Psoas muscle (tissue), 8 donors: ENCODE results near the gene LDLRAD4. TPM values are rescaled to one million over a fixed set of nuclear protein-coding genes. Genes with fewer than 3 reads are reported as not detected.

Experiments used
- ATAC-seq, 4 donors: fragments of 200-7000 bp; cut with Tn5 transposase; one replicate each; pipeline ENCODE4 v1.9.1; 2020; ENCODE audit warnings: moderate library complexity in 3 of 4, mild to moderate bottlenecking in 2 of 4
- DNase-seq, 2 donors: peaks; one replicate each; pipeline ENCODE4 v3.0.0-alpha.2; 2020
- H3K27ac ChIP-seq: fragments of 200-600 bp; one replicate; pipeline ENCODE4 v1.8.0; 2022
- H3K27me3 ChIP-seq, 3 donors: fragments of 200-600 bp in 1 of 3; one replicate each; pipeline versions ENCODE4 v1.6.1 to v1.8.0; 2013 to 2022; ENCODE audit warnings: low read length in 2 of 3, mild to moderate bottlenecking in 2 of 3, moderate library complexity in 1 of 3; ENCODE audit not compliant: insufficient read depth in 3 of 3
- H3K36me3 ChIP-seq, 2 donors: fragments of 200-600 bp in 1 of 2; one replicate each; pipeline versions ENCODE4 v1.6.1 to v1.8.0; 2013 to 2022; ENCODE audit warnings: low read depth in 1 of 2, mild to moderate bottlenecking in 1 of 2, moderate library complexity in 1 of 2; ENCODE audit not compliant: insufficient read depth in 1 of 2
- H3K4me1 ChIP-seq: fragments of 200-600 bp; one replicate; pipeline ENCODE4 v1.8.0; 2022
- H3K4me3 ChIP-seq: fragments of 200-600 bp; one replicate; pipeline ENCODE4 v1.8.0; 2022; ENCODE audit warnings: mild to moderate bottlenecking
- H3K9me3 ChIP-seq: fragments of 200-600 bp; one replicate; pipeline ENCODE4 v1.8.0; 2022
- WGBS, 3 donors: extraction: QIAGEN DNeasy Blood & Tissue Kit; methylation state at CpG; one replicate each; pipeline versions ENCODE4 v1.1.6 to v1.1.7; 2013; 5-methylcytosine and 5-hydroxymethylcytosine counted together
- intact Hi-C, 2 donors: fragments of 100-400 bp; cut with DNase I; formaldehyde crosslinking; loops; one replicate each; pipeline versions ENCODE4 v1.11.0 to v1.14.2; 2022
- polyA plus RNA-seq, 3 donors: library from polyadenylated mRNA; stranded (reverse); fragments of 200-250 nt; gene quantifications; one replicate each; pipeline ENCODE4 v1.2.3, GENCODE V29; 2013
- total RNA-seq, 4 donors: library from RNA; stranded (reverse); fragmentation: NEBNext Ultra II Directional in 2 of 4; extraction: Animal tissue kit (Norgen Biotek cat#: 25700) in 2 of 4; gene quantifications; one replicate each; pipeline versions ENCODE4 v1.2.1 to v1.2.4, GENCODE V29; 2021 to 2023
- TF ChIP-seq, protein P1 (sequence below): fragments of 200-600 bp; IDR thresholded peaks from one replicate; pipeline ENCODE4 v1.8.0; 2022; ENCODE audit warnings: antibody characterized with exemption
- donor health status: healthy with polysubstance abuse.
- donor health status: DM: no; HTN: no; CAD: no; lungs with moderate emphysema.
- donor health status: Bipolar disorder and iron deficiency.
- donor health status: healthy.
- donor health status: DM: yes; HTN: yes; CAD: no.
- donor health status: DM: no; HTN: no; CAD: no.
- donor health status: DM: no; HTN: no; CAD: no.
- donor health status: DM: yes; HTN: yes; CAD: no.

Gene LDLRAD4
- total and polyA plus RNA-seq, 7 donors, result 1.8 to 13.9 (median 3.8) TPM

GRCh38 chr18:13243363-13243762 is 24.8 kb downstream of the LDLRAD4 start:
- no peak for ATAC-seq
- H3K27ac ChIP-seq, result no peak overlapping the region
- TF ChIP-seq, protein P1, sequence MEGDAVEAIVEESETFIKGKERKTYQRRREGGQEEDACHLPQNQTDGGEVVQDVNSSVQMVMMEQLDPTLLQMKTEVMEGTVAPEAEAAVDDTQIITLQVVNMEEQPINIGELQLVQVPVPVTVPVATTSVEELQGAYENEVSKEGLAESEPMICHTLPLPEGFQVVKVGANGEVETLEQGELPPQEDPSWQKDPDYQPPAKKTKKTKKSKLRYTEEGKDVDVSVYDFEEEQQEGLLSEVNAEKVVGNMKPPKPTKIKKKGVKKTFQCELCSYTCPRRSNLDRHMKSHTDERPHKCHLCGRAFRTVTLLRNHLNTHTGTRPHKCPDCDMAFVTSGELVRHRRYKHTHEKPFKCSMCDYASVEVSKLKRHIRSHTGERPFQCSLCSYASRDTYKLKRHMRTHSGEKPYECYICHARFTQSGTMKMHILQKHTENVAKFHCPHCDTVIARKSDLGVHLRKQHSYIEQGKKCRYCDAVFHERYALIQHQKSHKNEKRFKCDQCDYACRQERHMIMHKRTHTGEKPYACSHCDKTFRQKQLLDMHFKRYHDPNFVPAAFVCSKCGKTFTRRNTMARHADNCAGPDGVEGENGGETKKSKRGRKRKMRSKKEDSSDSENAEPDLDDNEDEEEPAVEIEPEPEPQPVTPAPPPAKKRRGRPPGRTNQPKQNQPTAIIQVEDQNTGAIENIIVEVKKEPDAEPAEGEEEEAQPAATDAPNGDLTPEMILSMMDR, result no peak
- 92 to 99% (median 97%) methylated on average over 9 of the region's 9 CpGs for WGBS, 3 donors
- H3K4me1 ChIP-seq, result peaks cover 7% of the 10 kb centered on the region
- no peaks in the 10 kb centered on the region for H3K27me3 ChIP-seq
- no peak for DNase-seq
- H3K9me3 ChIP-seq, result no peaks in the 10 kb centered on the region
- intact Hi-C loops, result no loop called here
- no peak overlapping the region for H3K4me3 ChIP-seq
- H3K36me3 ChIP-seq, result no peaks in the 10 kb centered on the region

DNA sequence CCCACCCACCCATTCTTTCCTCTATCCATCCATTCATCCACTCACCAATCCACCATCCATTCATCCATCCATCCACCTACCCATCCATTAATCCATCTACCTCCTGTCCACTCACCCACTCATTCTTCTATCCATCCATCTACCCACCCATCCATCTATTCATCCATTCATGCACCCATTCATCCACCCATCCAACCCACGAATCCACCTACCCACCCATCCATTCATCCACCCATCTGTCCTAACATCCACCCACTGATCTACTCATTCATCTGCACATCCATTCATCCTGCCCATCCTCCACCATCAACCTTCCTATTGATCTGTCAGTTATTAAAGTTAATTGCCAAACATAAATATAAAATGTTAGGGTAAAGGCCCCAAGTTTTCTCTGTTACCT is 25.6 kb downstream of the LDLRAD4 start:
- WGBS, 3 donors, result 0 to 85% (median 52%) methylated on average over 1 of the region's 1 CpG
- H3K36me3 ChIP-seq, result no peaks in the 10 kb centered on the region
- H3K4me1 ChIP-seq, result peaks cover 12% of the 10 kb centered on the region
- H3K9me3 ChIP-seq, result no peaks in the 10 kb centered on the region
- H3K27me3 ChIP-seq, result no peaks in the 10 kb centered on the region
- intact Hi-C loops, result no loop called here
- no peak overlapping the region for H3K27ac ChIP-seq
- DNase-seq, result no peak
- ATAC-seq, result no peak
- H3K4me3 ChIP-seq, result no peak overlapping the region
- TF ChIP-seq, protein P1, result no peak

GRCh38 chr18:13245481-13246000 is 27.0 kb downstream of the LDLRAD4 start:
- H3K36me3 ChIP-seq, result no peaks in the 10 kb centered on the region
- H3K4me1 ChIP-seq, result peaks cover 5% of the 10 kb centered on the region
- TF ChIP-seq, protein P1, result no peak
- H3K4me3 ChIP-seq, result no peak overlapping the region
- H3K27me3 ChIP-seq, result no peaks in the 10 kb centered on the region
- intact Hi-C loops, result no loop called here
- DNase-seq, result no peak
- H3K27ac ChIP-seq, result no peak overlapping the region
- 82 to 89% (median 86%) methylated on average over 6 of the region's 6 CpGs for WGBS, 3 donors
- ATAC-seq, result no peak
- no peaks in the 10 kb centered on the region for H3K9me3 ChIP-seq

- H3K4me1 ChIP-seq, result peaks cover 5% of the 10 kb centered on the region
- intact Hi-C loops, result no loop called here
- DNase-seq (no peak), ATAC-seq (no peak)
- no peak overlapping the region for H3K27ac ChIP-seq
- no peaks in the 10 kb centered on the region for H3K36me3 ChIP-seq
- TF ChIP-seq, protein P1, result no peak
- H3K27me3 ChIP-seq, result no peaks in the 10 kb centered on the region
- H3K9me3 ChIP-seq, result no peaks in the 10 kb centered on the region
- H3K4me3 ChIP-seq, result no peak overlapping the region
- WGBS, 3 donors, result 81 to 87% (median 85%) methylated on average over 9 of the region's 9 CpGs
These were observed 27.6 kb downstream of the LDLRAD4 start for GRCh38 chr18:13246121-13246520.

- Histone ChIP-seq H3K36me3 (no peaks in the 10 kb centered on the region), H3K4me1 (peaks cover 5% of the 10 kb centered on the region), H3K4me3 (no peak overlapping the region), H3K9me3 (no peaks in the 10 kb centered on the region), H3K27me3 (no peaks in the 10 kb centered on the region), H3K27ac (no peak overlapping the region)
- DNase-seq (no peak), ATAC-seq (no peak)
- intact Hi-C loops, result no loop called here
- WGBS, 3 donors, result 77 to 94% (median 77%) methylated on average over 3 of the region's 3 CpGs
- TF ChIP-seq, protein P1, result no peak
These were observed 28.0 kb downstream of the LDLRAD4 start for GRCh38 chr18:13246591-13246990.
